GM12892 (cell line): ENCODE results near the gene COL9A2.

Experiments used
- DNase-seq: peaks from one replicate; pipeline ENCODE4 v3.0.0; 2011; ENCODE audit not compliant: insufficient read length
- FAIRE-seq: peaks from 2 replicates; lab custom pipeline; 2011; peaks lifted over from hg19 to GRCh38; lab: Jason Lieb, UNC
- POLR2A ChIP-seq: IDR thresholded peaks from 2 replicates; pipeline ENCODE4 v1.6.1; 2011; ENCODE audit warnings: low read depth, low read length, control low read depth
- POLR2AphosphoS5 ChIP-seq: IDR thresholded peaks from 2 replicates; pipeline ENCODE4 v1.6.1; 2011; ENCODE audit warnings: low read depth, low read length, control low read depth
- TAF1 ChIP-seq: IDR thresholded peaks from 2 replicates; pipeline ENCODE4 v1.6.1; 2011; ENCODE audit warnings: low read depth, mild to moderate bottlenecking, control low read depth, low read length, borderline replicate concordance

COL9A2 gene

GRCh38 chr1:40307186-40307585, 9.9 kb downstream of the COL9A2 start:
- DNase-seq (no peak), FAIRE-seq (no peak)
- TF ChIP-seq POLR2A (no peak), POLR2AphosphoS5 (no peak), TAF1 (no peak)

GRCh38 chr1:40306296-40306695, 10.8 kb downstream of the COL9A2 start:
- DNase-seq, result no peak
- no peak for FAIRE-seq
- TF ChIP-seq TAF1, result no peak
- TF ChIP-seq POLR2AphosphoS5, result no peak
- TF ChIP-seq POLR2A, result no peak

- no peak for DNase-seq
- no peak for FAIRE-seq
- no peak for TF ChIP-seq POLR2AphosphoS5
- no peak for TF ChIP-seq POLR2A
- no peak for TF ChIP-seq TAF1
These were observed 11.2 kb downstream of the COL9A2 start for GRCh38 chr1:40305871-40306270.

- TF ChIP-seq TAF1 (no peak), POLR2A (no peak), POLR2AphosphoS5 (no peak)
- FAIRE-seq, result no peak
- DNase-seq, result no peak
These were observed 11.6 kb downstream of the COL9A2 start for GRCh38 chr1:40305451-40305850.

- DNase-seq (no peak), FAIRE-seq (no peak)
- TF ChIP-seq POLR2AphosphoS5 (no peak), TAF1 (no peak), POLR2A (no peak)
These were observed 13.3 kb downstream of the COL9A2 start for GRCh38 chr1:40303790-40304189.

GRCh38 chr1:40303051-40303771, 13.9 kb downstream of the COL9A2 start:
- no peak for FAIRE-seq
- DNase-seq, result no peak
- TF ChIP-seq POLR2A (no peak), TAF1 (no peak), POLR2AphosphoS5 (no peak)

- no peak for TF ChIP-seq TAF1
- no peak for TF ChIP-seq POLR2A
- TF ChIP-seq POLR2AphosphoS5, result no peak
- no peak for DNase-seq
- FAIRE-seq, result no peak
These were observed 14.6 kb downstream of the COL9A2 start for GRCh38 chr1:40302475-40302874.

GRCh38 chr1:40301541-40302299, 15.4 kb downstream of the COL9A2 start:
- TF ChIP-seq TAF1, result no peak
- no peak for TF ChIP-seq POLR2A
- TF ChIP-seq POLR2AphosphoS5, result no peak
- DNase-seq (no peak), FAIRE-seq (no peak)

GRCh38 chr1:40301066-40301465, 16.0 kb downstream of the COL9A2 start:
- TF ChIP-seq POLR2AphosphoS5, result no peak
- TF ChIP-seq TAF1, result no peak
- TF ChIP-seq POLR2A, result no peak
- DNase-seq, result no peak
- FAIRE-seq, result no peak

GRCh38 chr1:40300651-40301050, 16.4 kb downstream of the COL9A2 start:
- DNase-seq, result no peak
- no peak for TF ChIP-seq POLR2A
- no peak for TF ChIP-seq TAF1
- no peak for TF ChIP-seq POLR2AphosphoS5
- no peak for FAIRE-seq

GRCh38 chr1:40300249-40300567, 16.9 kb downstream of the COL9A2 start:
- TF ChIP-seq POLR2AphosphoS5 (no peak), POLR2A (no peak), TAF1 (no peak)
- FAIRE-seq, result no peak
- DNase-seq, result no peak
